ENCODE results near the gene DZIP1L. TPM values are rescaled to one million over a fixed set of nuclear protein-coding genes. Genes with fewer than 3 reads are reported as not detected.
"Not testable (repeated sequence)": the region's sequence is repeated elsewhere in the genome, so short reads cannot be mapped to it uniquely, and the experiment has no call there.

DZIP1L gene
- total RNA-seq, 1 experiment from 2014 or later, result 10.4 TPM

DNA sequence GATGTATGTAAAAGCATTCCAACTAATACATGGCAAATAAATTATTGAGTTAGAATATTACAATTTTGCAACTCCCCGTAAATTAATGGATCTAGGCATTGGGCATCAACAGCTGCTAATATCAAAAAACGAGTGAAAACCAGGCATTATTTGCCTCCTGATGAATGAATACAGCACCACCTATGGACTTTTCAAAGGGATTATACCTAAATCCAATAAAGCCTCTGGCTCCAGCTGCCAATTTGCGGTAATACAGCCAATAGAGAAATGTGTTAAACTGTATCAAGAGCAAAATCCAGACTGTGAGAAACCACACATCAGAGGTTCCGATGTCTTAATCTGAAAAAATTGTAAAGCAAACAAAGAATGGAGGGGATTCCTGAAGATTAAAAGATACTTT lies 33.1 kb upstream of the DZIP1L start:
- H3K36me3 Mint-ChIP-seq (ENCODE audit: insufficient read depth in 1 of 3, low read depth in 3 of 3), result no peaks in the 10 kb centered on the region; a peak in 3 of 7 replicates
- H3K27me3 ChIP-seq (ENCODE audit: insufficient read depth, low read length), result no peaks in the 10 kb centered on the region

DNA sequence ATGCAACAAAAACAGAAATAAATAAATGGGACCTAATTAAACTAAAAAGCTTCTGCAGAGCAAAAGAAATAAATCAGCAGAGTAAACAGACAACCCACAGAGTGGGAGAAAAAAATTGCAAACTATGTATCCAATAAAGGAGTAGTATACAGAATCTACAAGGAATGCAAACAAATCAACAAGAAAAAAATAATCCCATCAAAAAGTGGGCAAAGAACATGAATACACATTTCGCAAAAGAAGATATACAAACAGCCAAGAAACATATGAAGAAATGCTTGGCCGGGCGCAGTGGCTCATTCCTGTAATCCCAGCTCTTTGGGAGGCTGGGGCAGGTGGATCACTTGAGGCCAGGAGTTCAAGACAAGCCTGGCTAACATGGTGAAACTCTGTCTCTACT lies 26.8 kb upstream of the DZIP1L start:
- H3K4me2 ChIP-seq (ENCODE audit: insufficient read depth, insufficient read length, low read length); H3K27me3 Mint-ChIP-seq (ENCODE audit: low read depth); DNase-seq; H2BK5ac ChIP-seq (ENCODE audit: insufficient read length, low read length); H3K14ac ChIP-seq (ENCODE audit: insufficient read depth, low read length); H3K23ac ChIP-seq (ENCODE audit: insufficient read length, low read depth, low read length); H3T11ph ChIP-seq (ENCODE audit: low read length); H4K8ac ChIP-seq (replicated peaks; ENCODE audit: insufficient read length, low read depth, low read length); H3K9me3 Mint-ChIP-seq; H4K20me1 ChIP-seq (ENCODE audit: control insufficient read depth, insufficient read depth, insufficient read length); H2AFZ ChIP-seq (ENCODE audit: low read length); H3K4me3 Mint-ChIP-seq; H3K27ac ChIP-seq (ENCODE audit: insufficient read length, low read depth, low read length); H4K5ac ChIP-seq (ENCODE audit: insufficient read length, low read depth, low read length); H2BK15ac ChIP-seq (ENCODE audit: low read depth, low read length); H3K18ac ChIP-seq (ENCODE audit: insufficient read length, low read depth, low read length); H3K79me1 ChIP-seq (ENCODE audit: insufficient read depth, low read depth, low read length, poor library complexity, severe bottlenecking); H3K56ac ChIP-seq (ENCODE audit: insufficient read length, low read depth, low read length); H3K9ac ChIP-seq (ENCODE audit: extremely low read depth, insufficient read length, low read length); H2BK20ac ChIP-seq (ENCODE audit: low read depth, low read length, poor library complexity, severe bottlenecking); H3K4ac ChIP-seq (ENCODE audit: low read depth, low read length); H3K27me3 ChIP-seq (ENCODE audit: insufficient read depth, low read length); H3K23me2 ChIP-seq (ENCODE audit: insufficient read length, low read depth, low read length, poor library complexity, severe bottlenecking); H4K91ac ChIP-seq (ENCODE audit: insufficient read length, low read depth, low read length); H2AK5ac ChIP-seq (ENCODE audit: insufficient read length, low read length); H3K4me1 Mint-ChIP-seq; H2BK12ac ChIP-seq (ENCODE audit: insufficient read length, low read depth, low read length); H3K79me2 ChIP-seq (ENCODE audit: insufficient read depth, low read length); H3K27ac Mint-ChIP-seq; H3K36me3 Mint-ChIP-seq (ENCODE audit: insufficient read depth in 1 of 3, low read depth in 3 of 3); H3K4me1 ChIP-seq (ENCODE audit: insufficient read depth, low read length); H3K9me3 ChIP-seq (ENCODE audit: control insufficient read depth, low read depth, low read length); H2BK120ac ChIP-seq (ENCODE audit: low read depth, low read length, poor library complexity, severe bottlenecking): not testable (repeated sequence)
- WGBS (ENCODE audit: extremely low coverage, insufficient read length, low lambda C conversion rate), result no CpG with 5 or more reads among the region's 3 CpGs

More for the DNA sequence above, 33.1 kb upstream of the DZIP1L start:
- Histone ChIP-seq H2BK20ac (ENCODE audit: low read depth, low read length, poor library complexity, severe bottlenecking) (no peak overlapping the region), H3K14ac (ENCODE audit: insufficient read depth, low read length) (no peak overlapping the region), H3K9ac (ENCODE audit: extremely low read depth, insufficient read length, low read length) (no peak overlapping the region), H2AFZ (ENCODE audit: low read length) (no peak overlapping the region), H2BK5ac (ENCODE audit: insufficient read length, low read length) (no peak overlapping the region), H2BK15ac (ENCODE audit: low read depth, low read length) (no peak overlapping the region), H3K27ac (ENCODE audit: insufficient read length, low read depth, low read length) (no peak overlapping the region), H2BK120ac (ENCODE audit: low read depth, low read length, poor library complexity, severe bottlenecking) (no peak overlapping the region), H3K9me3 (ENCODE audit: control insufficient read depth, low read depth, low read length) (no peaks in the 10 kb centered on the region), H3K23ac (ENCODE audit: insufficient read length, low read depth, low read length) (no peak overlapping the region), H3K79me2 (ENCODE audit: insufficient read depth, low read length) (no peaks in the 10 kb centered on the region), H3T11ph (ENCODE audit: low read length) (no peak overlapping the region), H4K91ac (ENCODE audit: insufficient read length, low read depth, low read length) (no peak overlapping the region), H3K79me1 (ENCODE audit: insufficient read depth, low read depth, low read length, poor library complexity, severe bottlenecking) (no peaks in the 10 kb centered on the region), H2AK5ac (ENCODE audit: insufficient read length, low read length) (no peak overlapping the region), H3K56ac (ENCODE audit: insufficient read length, low read depth, low read length) (no peak overlapping the region), H4K5ac (ENCODE audit: insufficient read length, low read depth, low read length) (no peak overlapping the region), H3K23me2 (ENCODE audit: insufficient read length, low read depth, low read length, poor library complexity, severe bottlenecking) (no peaks in the 10 kb centered on the region), H2BK12ac (ENCODE audit: insufficient read length, low read depth, low read length) (no peak overlapping the region), H3K4me1 (ENCODE audit: insufficient read depth, low read length) (no peaks in the 10 kb centered on the region), H4K8ac (replicated peaks; ENCODE audit: insufficient read length, low read depth, low read length) (no peak overlapping the region), H4K20me1 (ENCODE audit: control insufficient read depth, insufficient read depth, insufficient read length) (no peaks in the 10 kb centered on the region), H3K18ac (ENCODE audit: insufficient read length, low read depth, low read length) (no peak overlapping the region), H3K4ac (ENCODE audit: low read depth, low read length) (no peak overlapping the region), H3K4me2 (ENCODE audit: insufficient read depth, insufficient read length, low read length) (no peak overlapping the region)
- Mint-ChIP-seq H3K4me1 (no peaks in the 10 kb centered on the region), H3K27ac (no peak overlapping the region), H3K4me3 (no peak overlapping the region), H3K27me3 (ENCODE audit: low read depth) (peaks cover under 1% of the 10 kb centered on the region; the same call in 1 of the 2 replicates), H3K9me3 (peaks cover 4 to 5% of the 10 kb centered on the region in 2 experiments; a peak in 3 of 5 replicates)
- no peak for TF ChIP-seq CTCF (conservative IDR thresholded peaks at IDR 0.05)
- DNase-seq, result no peak
- WGBS (ENCODE audit: extremely low coverage, insufficient read length, low lambda C conversion rate), result no CpG with 5 or more reads among the region's 4 CpGs
